Astrocyte (in vitro differentiated cells and primary cell): ENCODE measurements around the gene SLC38A9.
"Not testable (repeated sequence)": the region's sequence is repeated elsewhere in the genome, so short reads cannot be mapped to it uniquely, and the experiment has no call there.

Source experiments
- EZH2 ChIP-seq: IDR thresholded peaks from 2 replicates; pipeline ENCODE4 v1.6.1; 2012; ENCODE audit warnings: mild to moderate bottlenecking, low read length, inconsistent platforms; ENCODE audit not compliant: insufficient read depth
- TF ChIP-seq, protein P1 (sequence below): IDR thresholded peaks from 2 replicates; pipeline ENCODE4 v1.5.1; 2011; ENCODE audit warnings: low read depth, mild to moderate bottlenecking, inconsistent platforms, low read length, moderate library complexity; ENCODE audit not compliant: insufficient read depth

DNA sequence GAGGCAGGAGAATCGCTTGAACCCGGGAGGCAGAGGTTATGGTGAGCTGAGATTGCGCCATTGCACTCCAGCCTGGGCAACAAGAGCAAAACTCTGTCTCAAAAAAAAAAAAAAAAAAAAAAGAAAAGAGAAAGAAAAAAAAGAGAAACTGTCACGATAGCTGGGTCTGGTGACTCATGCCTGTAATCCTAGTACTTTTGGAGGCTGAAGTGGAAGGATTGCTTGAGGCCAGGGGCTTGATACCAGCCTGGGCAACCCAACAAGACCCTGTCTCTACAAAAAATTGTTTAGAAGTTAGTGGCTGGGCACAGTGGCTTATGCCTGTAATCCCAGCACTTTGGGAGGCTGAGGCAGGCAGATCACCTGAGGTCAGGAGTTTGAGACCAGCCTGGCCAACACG is 104.8 kb downstream of the SLC38A9 start:
- TF ChIP-seq, protein P1, sequence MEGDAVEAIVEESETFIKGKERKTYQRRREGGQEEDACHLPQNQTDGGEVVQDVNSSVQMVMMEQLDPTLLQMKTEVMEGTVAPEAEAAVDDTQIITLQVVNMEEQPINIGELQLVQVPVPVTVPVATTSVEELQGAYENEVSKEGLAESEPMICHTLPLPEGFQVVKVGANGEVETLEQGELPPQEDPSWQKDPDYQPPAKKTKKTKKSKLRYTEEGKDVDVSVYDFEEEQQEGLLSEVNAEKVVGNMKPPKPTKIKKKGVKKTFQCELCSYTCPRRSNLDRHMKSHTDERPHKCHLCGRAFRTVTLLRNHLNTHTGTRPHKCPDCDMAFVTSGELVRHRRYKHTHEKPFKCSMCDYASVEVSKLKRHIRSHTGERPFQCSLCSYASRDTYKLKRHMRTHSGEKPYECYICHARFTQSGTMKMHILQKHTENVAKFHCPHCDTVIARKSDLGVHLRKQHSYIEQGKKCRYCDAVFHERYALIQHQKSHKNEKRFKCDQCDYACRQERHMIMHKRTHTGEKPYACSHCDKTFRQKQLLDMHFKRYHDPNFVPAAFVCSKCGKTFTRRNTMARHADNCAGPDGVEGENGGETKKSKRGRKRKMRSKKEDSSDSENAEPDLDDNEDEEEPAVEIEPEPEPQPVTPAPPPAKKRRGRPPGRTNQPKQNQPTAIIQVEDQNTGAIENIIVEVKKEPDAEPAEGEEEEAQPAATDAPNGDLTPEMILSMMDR = not testable (repeated sequence)
- TF ChIP-seq EZH2 = not testable (repeated sequence)
